HL-60 (cell line): Measurements from ENCODE around the gene IFNA5.

Experiments
- CTCF ChIP-seq: IDR thresholded peaks from one replicate; pipeline ENCODE4 v1.5.1; 2011; ENCODE audit warnings: low read length, control low read depth, inconsistent platforms; ENCODE audit not compliant: insufficient read depth
- GABPA ChIP-seq: IDR thresholded peaks from 2 replicates; pipeline ENCODE4 v1.6.1; 2012; ENCODE audit warnings: low read depth
- POLR2AphosphoS5 ChIP-seq: IDR thresholded peaks from 2 replicates; pipeline ENCODE4 v1.6.1; 2012; ENCODE audit warnings: low read depth
- SPI1 ChIP-seq: IDR thresholded peaks from 2 replicates; pipeline ENCODE4 v1.6.1; 2012; ENCODE audit warnings: low read depth, mild to moderate bottlenecking, borderline replicate concordance

GRCh38 chr9:21281275-21281674, 23.8 kb downstream of the IFNA5 start:
- TF ChIP-seq POLR2AphosphoS5 (no peak), GABPA (no peak), CTCF (no peak), SPI1 (peak; percentile 65; the same call in 1 of the 2 replicates)
